ENCODE results near the gene REXO4. TPM values are rescaled to one million over a fixed set of nuclear protein-coding genes. Genes with fewer than 3 reads are reported as not detected.
A peak's percentile ranks its signal among the peaks of the same experiment; 100 is the strongest.

The REXO4 gene
- total RNA-seq, 4 donors from 2014 or later = 20.9 to 28.3 (median 22.2) TPM

DNA sequence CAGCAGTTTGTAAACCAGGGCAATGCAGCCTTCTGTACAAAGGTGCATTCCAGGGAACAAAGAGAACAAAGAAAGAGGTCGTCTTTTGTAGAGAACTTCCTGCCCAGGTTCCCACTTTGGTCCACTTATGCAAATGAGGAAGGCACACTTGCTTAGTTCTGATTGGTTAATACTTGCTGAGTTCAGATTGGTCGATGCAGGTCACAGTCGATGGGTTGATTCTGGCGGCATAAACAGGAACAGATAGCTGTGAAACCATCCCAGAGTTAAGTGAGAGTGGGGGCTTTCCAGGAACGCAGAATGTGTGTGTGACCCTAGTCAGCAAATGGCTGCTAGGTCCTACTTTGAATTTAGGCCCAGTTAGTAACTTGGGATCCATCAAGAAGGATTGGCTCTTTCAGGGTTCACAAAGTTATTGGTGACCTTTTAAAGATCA, 2.6 kb upstream of the REXO4 start:
- H3K4me3 ChIP-seq = no peak overlapping the region
- WGBS = 60% methylated on average over 5 of the region's 5 CpGs
- peaks cover 8% of the 10 kb centered on the region for H3K36me3 ChIP-seq
- no peak overlapping the region for H3K27ac ChIP-seq
- TF ChIP-seq POLR2AphosphoS5 (IDR thresholded peaks at IDR 0.05) (no peak), EP300 (IDR thresholded peaks at IDR 0.05) (no peak), POLR2A (IDR thresholded peaks at IDR 0.05) (no peak)
- TF ChIP-seq, protein P1, sequence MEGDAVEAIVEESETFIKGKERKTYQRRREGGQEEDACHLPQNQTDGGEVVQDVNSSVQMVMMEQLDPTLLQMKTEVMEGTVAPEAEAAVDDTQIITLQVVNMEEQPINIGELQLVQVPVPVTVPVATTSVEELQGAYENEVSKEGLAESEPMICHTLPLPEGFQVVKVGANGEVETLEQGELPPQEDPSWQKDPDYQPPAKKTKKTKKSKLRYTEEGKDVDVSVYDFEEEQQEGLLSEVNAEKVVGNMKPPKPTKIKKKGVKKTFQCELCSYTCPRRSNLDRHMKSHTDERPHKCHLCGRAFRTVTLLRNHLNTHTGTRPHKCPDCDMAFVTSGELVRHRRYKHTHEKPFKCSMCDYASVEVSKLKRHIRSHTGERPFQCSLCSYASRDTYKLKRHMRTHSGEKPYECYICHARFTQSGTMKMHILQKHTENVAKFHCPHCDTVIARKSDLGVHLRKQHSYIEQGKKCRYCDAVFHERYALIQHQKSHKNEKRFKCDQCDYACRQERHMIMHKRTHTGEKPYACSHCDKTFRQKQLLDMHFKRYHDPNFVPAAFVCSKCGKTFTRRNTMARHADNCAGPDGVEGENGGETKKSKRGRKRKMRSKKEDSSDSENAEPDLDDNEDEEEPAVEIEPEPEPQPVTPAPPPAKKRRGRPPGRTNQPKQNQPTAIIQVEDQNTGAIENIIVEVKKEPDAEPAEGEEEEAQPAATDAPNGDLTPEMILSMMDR (IDR thresholded peaks at IDR 0.05) = no peak
- DNase-seq (ENCODE audit: low spot score in 2 of 2) = no peak
- H3K9me3 ChIP-seq = no peaks in the 10 kb centered on the region
- no peaks in the 10 kb centered on the region for H3K27me3 ChIP-seq
- peaks cover 30% of the 10 kb centered on the region for H3K4me1 ChIP-seq

DNA sequence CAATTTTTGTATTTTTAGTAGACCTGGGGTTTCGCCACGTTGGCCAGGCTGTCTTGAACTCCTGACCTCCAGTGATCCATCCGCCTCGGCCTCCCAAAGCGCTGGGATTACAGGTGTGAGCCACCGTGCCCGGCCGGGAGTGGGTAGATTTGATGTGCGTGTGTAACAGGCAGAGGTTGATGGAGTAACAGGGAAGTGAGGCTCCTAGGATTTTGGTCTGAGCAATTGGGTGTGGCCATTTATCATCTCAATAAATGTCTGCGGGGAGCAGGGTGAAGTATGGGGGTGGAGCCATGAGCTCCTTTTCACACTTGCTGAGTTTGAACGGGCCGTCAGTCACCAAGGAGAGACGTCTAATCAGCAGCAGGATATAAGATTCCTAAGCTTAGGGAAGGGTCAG, 1.2 kb upstream of the REXO4 start:
- no peak overlapping the region for H3K4me3 ChIP-seq
- no peak for TF ChIP-seq EP300 (IDR thresholded peaks at IDR 0.05)
- TF ChIP-seq, protein P1 (IDR thresholded peaks at IDR 0.05) = no peak
- TF ChIP-seq POLR2AphosphoS5 (IDR thresholded peaks at IDR 0.05) = no peak
- TF ChIP-seq POLR2A (IDR thresholded peaks at IDR 0.05) = no peak
- WGBS = 70% methylated on average over 13 of the region's 13 CpGs

DNA sequence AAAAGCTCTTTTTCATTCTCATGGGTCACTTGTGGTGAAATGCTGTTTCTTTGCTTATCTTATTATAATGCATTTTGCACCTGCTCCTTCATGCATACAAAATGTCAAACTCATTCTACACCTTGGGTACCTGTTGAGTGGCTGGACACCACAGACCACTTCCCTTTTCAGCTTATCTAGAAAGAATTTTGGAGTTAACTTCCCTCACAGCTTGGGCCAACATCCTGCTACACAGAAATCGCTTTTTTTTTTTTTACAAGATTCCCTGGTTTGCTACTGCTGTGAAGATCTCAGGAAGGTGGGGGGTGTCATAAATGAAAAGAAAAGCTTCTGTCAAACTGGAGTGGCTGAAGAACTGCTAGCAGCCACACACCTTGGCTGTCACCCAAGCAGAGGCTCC, 2.6 kb downstream of the REXO4 start:
- Histone ChIP-seq H3K36me3 (peaks cover 58% of the 10 kb centered on the region), H3K4me3 (no peak overlapping the region), H3K27me3 (no peaks in the 10 kb centered on the region), H3K4me1 (peaks cover 32% of the 10 kb centered on the region), H3K9me3 (no peaks in the 10 kb centered on the region), H3K27ac (no peak overlapping the region)
- no peak for DNase-seq (ENCODE audit: low spot score in 2 of 2)
- TF ChIP-seq POLR2A (IDR thresholded peaks at IDR 0.05) (no peak), POLR2AphosphoS5 (IDR thresholded peaks at IDR 0.05) (no peak), EP300 (IDR thresholded peaks at IDR 0.05) (no peak)
- TF ChIP-seq, protein P1 (IDR thresholded peaks at IDR 0.05) = no peak
- WGBS = 73% methylated on average over 1 of the region's 1 CpG

More for the DNA sequence above, 1.2 kb upstream of the REXO4 start:
- Histone ChIP-seq H3K27me3 (no peaks in the 10 kb centered on the region), H3K27ac (no peak overlapping the region), H3K36me3 (peaks cover 20% of the 10 kb centered on the region), H3K4me1 (peaks cover 31% of the 10 kb centered on the region), H3K9me3 (no peaks in the 10 kb centered on the region)
- DNase-seq (ENCODE audit: low spot score in 2 of 2) = no peak

DNA sequence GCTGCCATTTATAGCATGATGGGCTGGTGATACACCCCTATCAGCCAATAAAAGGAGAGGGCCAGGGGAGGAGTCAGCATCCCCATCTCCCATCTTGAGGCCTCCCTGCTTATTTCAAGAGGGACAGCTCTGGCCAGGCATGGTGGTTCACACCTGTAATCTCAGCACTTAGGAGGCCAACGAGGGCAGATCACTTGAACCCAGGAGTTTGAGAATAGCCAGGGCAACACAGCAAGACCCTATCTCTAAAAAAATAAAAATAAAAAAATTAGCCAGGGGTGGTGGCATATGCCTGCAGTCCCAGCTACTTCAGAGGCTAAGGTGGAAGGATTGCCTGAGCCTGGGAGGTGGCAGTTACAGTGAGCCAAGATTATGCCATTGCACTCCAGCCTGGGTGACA, 9.8 kb downstream of the REXO4 start:
- peaks cover 85% of the 10 kb centered on the region for H3K36me3 ChIP-seq
- no peaks in the 10 kb centered on the region for H3K27me3 ChIP-seq
- H3K4me3 ChIP-seq = no peak overlapping the region
- H3K27ac ChIP-seq = no peak overlapping the region
- WGBS = 100% methylated on average over 1 of the region's 1 CpG
- no peak for DNase-seq (ENCODE audit: low spot score in 2 of 2)
- TF ChIP-seq POLR2AphosphoS5 (IDR thresholded peaks at IDR 0.05) (no peak), POLR2A (IDR thresholded peaks at IDR 0.05) (no peak), EP300 (IDR thresholded peaks at IDR 0.05) (no peak)
- TF ChIP-seq, protein P1 (IDR thresholded peaks at IDR 0.05) = no peak
- no peaks in the 10 kb centered on the region for H3K9me3 ChIP-seq
- H3K4me1 ChIP-seq = no peaks in the 10 kb centered on the region

DNA sequence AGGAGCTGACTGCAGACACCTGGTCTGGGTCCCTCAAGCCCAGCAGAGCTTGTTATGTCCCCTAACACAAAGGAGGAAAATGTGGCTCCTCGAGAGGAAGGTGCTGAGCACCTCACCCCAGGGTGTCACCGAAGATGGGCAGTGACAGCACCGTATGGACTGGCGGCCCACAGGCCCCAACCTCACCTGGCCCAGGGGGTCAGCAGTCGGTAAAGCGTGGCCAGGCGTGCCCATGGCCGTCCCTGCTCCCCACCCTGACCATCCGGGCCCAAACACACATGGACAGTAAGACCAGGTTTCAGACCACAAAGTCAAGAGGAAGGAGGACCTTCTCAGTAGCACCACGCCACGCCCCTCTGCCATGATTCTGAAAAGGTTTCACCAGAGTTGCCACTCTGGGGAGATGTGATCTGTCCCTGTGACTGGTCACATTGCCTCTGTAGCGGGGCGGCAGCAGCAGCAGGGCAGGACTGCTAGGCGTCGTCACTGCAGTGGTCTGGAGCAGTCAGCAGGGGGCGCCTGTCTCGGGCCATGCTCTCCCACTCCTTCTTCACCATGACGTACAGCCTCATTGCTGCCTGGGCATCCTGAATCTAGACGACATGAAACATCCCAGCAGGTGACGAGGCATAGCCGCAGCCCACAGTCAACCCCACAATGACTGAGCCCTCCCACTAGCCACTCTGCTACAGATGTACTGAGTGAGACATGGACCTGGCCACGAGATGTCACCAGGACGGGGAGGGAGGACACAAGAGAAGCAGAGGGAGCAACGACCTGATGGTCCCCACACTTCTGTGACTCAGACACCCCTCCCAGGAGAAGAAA, 11.1 kb downstream of the REXO4 start:
- no peaks in the 10 kb centered on the region for H3K9me3 ChIP-seq
- H3K4me3 ChIP-seq = no peak overlapping the region
- WGBS = 75% methylated on average over 13 of the region's 24 CpGs
- H3K4me1 ChIP-seq = no peaks in the 10 kb centered on the region
- TF ChIP-seq POLR2A (IDR thresholded peaks at IDR 0.05) = no peak
- TF ChIP-seq, protein P1 (IDR thresholded peaks at IDR 0.05) = peak; percentile 86 to 92
- no peak for TF ChIP-seq POLR2AphosphoS5 (IDR thresholded peaks at IDR 0.05)
- TF ChIP-seq EP300 (IDR thresholded peaks at IDR 0.05) = no peak
- peaks cover 72% of the 10 kb centered on the region for H3K36me3 ChIP-seq
- peak in 1 of 2 donors; percentile 80 for DNase-seq (ENCODE audit: low spot score in 2 of 2)
- no peak overlapping the region for H3K27ac ChIP-seq
- no peaks in the 10 kb centered on the region for H3K27me3 ChIP-seq

All from suprapubic skin (tissue), 4 donors.